PC-9 (cell line): ENCODE data around the gene SUN1. TPM values are rescaled to one million over a fixed set of nuclear protein-coding genes. Genes with fewer than 3 reads are reported as not detected.

Experiments used
- BruUV-seq: library from RNA; stranded (reverse); fragments of 400-500 nt; replicated peaks from 2 replicates; lab custom pipeline; 2021; lab: Mats Ljungman, UMichigan
- CTCF ChIA-PET: fragments of 300-600 bp; sonication (Branson Sonifier 250); formaldehyde crosslinking; loops from one replicate; lab custom pipeline; 2022; ENCODE audit warnings: antibody characterized with exemption; lab: Charles Lee
- POLR2A ChIA-PET: fragments of 300-600 bp; sonication (Branson Sonifier 250); formaldehyde crosslinking; loops from one replicate; lab custom pipeline; 2022; ENCODE audit warnings: antibody characterized with exemption; ENCODE audit not compliant: unreplicated experiment; lab: Charles Lee
- DNase-seq, 2 experiments: peaks; one replicate each; pipeline versions ENCODE4 v3.0.0 to v3.0.0-alpha.2; 2015 to 2022; ENCODE audit warnings: mixed read lengths in 1 of 2
- H2AFZ ChIP-seq: fragments of 200-600 bp; sonication (generic); 2 replicates; pipeline ENCODE4 v1.8.1; 2017; ENCODE audit warnings: antibody characterized with exemption
- H3F3A ChIP-seq: fragments of 200-600 bp; sonication (generic); 2 replicates; pipeline ENCODE4 v1.8.1; 2017; ENCODE audit warnings: antibody characterized with exemption, mild to moderate bottlenecking, low read depth; ENCODE audit not compliant: insufficient read depth
- H3K27ac ChIP-seq: fragments of 200-600 bp; sonication (generic); 2 replicates; pipeline ENCODE4 v1.6.1; 2016; ENCODE audit warnings: mixed run types
- H3K27me3 ChIP-seq: fragments of 200-600 bp; sonication (generic); 2 replicates; pipeline ENCODE4 v1.6.1; 2016; ENCODE audit warnings: low read depth, mixed run types; ENCODE audit not compliant: insufficient read depth
- H3K36me3 ChIP-seq: fragments of 200-600 bp; sonication (generic); 2 replicates; pipeline ENCODE4 v1.6.1; 2016; ENCODE audit warnings: low read depth, mixed run types
- H3K4me1 ChIP-seq: fragments of 200-600 bp; sonication (generic); replicated peaks from 2 replicates; pipeline ENCODE4 v1.6.1; 2016; ENCODE audit warnings: mixed run types; ENCODE audit not compliant: insufficient read depth
- H3K4me2 ChIP-seq: fragments of 200-600 bp; sonication (generic); 2 replicates; pipeline ENCODE4 v1.6.1; 2017; ENCODE audit warnings: mixed run types
- H3K4me3 ChIP-seq: fragments of 200-600 bp; sonication (generic); 2 replicates; pipeline ENCODE4 v1.6.1; 2016; ENCODE audit warnings: mixed run types
- H3K79me2 ChIP-seq: fragments of 200-600 bp; sonication (generic); 2 replicates; pipeline ENCODE4 v1.6.1; 2017; ENCODE audit warnings: low read depth, mixed run types
- H3K9me2 ChIP-seq: fragments of 200-600 bp; sonication (generic); 2 replicates; pipeline ENCODE4 v1.8.1; 2017; ENCODE audit warnings: mild to moderate bottlenecking; ENCODE audit not compliant: insufficient read depth
- H3K9me3 ChIP-seq: fragments of 200-600 bp; sonication (generic); 2 replicates; pipeline ENCODE4 v1.8.1; 2016; ENCODE audit warnings: low read depth; ENCODE audit not compliant: insufficient read depth
- H4K20me1 ChIP-seq: fragments of 200-600 bp; sonication (generic); 2 replicates; pipeline ENCODE4 v1.8.1; 2017; ENCODE audit not compliant: insufficient read depth
- CTCF ChIP-seq: fragments of 200-600 bp; sonication (generic); conservative IDR thresholded peaks from 2 replicates; pipeline ENCODE4 v1.6.1; 2017; ENCODE audit warnings: mixed run types, antibody characterized with exemption, mild to moderate bottlenecking, moderate library complexity
- EZH2 ChIP-seq: fragments of 200-600 bp; sonication (generic); IDR thresholded peaks from 2 replicates; pipeline ENCODE4 v1.8.0; 2017; ENCODE audit warnings: antibody characterized with exemption, low read depth
- intact Hi-C: fragments of 100-400 bp; cut with micrococcal nuclease; formaldehyde crosslinking; loops from one replicate; pipeline ENCODE4 v1.10.0; 2022; ENCODE audit not compliant: unreplicated experiment
- total RNA-seq: library from RNA; stranded (reverse); gene quantifications from 2 replicates; pipeline ENCODE4 v1.2.3, GENCODE V29; 2021

The SUN1 gene
- total RNA-seq, 1 experiment from 2014 or later, result 245 TPM

DNA sequence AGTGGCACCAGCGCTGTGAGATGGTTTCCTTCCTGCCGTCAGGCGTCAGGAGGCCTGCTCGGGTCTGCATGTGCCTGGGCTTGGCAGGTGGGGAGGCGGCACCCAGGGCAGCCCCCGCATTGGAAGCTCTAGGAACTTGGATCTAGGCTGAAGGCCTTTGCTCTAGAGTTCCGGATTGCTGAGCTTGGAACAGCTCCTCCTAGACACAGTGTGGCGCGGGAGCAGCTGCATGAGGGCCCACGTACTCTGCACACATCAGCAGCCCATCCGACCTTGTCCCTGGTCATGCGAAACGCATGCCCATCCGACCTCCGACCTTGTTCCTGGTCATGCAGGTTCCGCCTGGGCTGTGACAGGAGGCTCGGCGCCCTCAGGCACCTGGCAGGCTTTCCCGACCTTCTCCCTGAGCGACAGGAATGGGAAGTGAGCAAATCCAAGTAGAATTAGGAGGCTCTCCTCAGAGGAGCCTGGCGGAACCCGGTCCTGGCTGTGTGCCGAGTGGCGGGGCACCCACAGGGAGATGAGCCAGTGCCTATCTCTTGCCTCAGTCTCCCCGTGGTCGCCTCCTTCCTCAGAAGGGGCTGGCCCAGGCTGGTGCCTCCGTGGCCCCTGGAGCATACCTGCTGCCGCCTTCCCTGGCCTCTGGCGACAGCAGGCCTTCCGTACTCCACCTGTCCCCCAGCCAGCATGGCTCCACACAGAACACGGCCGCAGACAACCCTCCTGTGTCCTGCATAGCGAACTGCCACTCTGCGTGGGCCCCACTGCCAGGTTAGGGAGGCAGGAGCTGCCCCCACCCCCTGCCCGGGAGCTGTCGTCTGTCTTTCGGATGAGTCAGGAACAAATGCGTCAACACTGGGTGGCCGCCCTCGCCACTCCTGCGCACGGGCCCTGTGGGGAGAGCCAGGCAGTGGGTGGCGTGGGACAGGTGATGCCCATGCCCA is 56.1 kb downstream of the SUN1 start:
- Histone ChIP-seq H4K20me1 (peaks cover 69% of the 10 kb centered on the region), H3K27me3 (no peaks in the 10 kb centered on the region), H3K79me2 (peaks cover 61% of the 10 kb centered on the region), H3K36me3 (peaks cover 29% of the 10 kb centered on the region), H3K9me2 (no peaks in the 10 kb centered on the region), H3K9me3 (no peaks in the 10 kb centered on the region), H3K4me2 (no peak overlapping the region), H3F3A (peaks cover 21% of the 10 kb centered on the region; the same call in 1 of the 2 replicates), H3K4me1 (no peaks in the 10 kb centered on the region), H2AFZ (no peak overlapping the region), H3K27ac (no peak overlapping the region), H3K4me3 (no peak overlapping the region)
- no TSS peak for BruUV-seq
- ChIA-PET CTCF (no interaction called here), POLR2A (no interaction called here)
- intact Hi-C loops, result no loop called here
- no peak for DNase-seq
- TF ChIP-seq CTCF (no peak), EZH2 (no peak)

DNA sequence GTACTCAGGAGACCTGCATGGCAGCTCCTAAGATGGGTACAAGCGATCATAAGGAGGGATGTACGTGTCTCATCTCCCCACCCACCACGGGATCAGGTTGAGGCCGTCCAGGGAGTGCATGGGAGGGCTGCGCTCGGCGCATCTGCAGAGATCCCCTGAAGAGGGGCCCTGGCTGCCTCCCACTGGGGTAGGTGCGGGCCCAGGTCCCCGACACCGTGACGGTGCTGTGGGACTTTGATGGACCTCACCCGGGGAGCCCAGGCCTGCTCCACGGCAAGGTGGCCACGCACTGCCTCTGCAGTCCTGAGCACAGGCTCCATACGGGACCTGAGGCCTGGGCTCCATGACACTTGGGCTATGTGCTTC is 56.7 kb downstream of the SUN1 start:
- no TSS peak for BruUV-seq
- H3K36me3 ChIP-seq, result peaks cover 32% of the 10 kb centered on the region
- H3K9me2 ChIP-seq, result no peaks in the 10 kb centered on the region
- TF ChIP-seq CTCF (no peak), EZH2 (no peak)
- H3F3A ChIP-seq, result peaks cover 21% of the 10 kb centered on the region; the same call in 1 of the 2 replicates
- H3K79me2 ChIP-seq, result peaks cover 54% of the 10 kb centered on the region
- no peaks in the 10 kb centered on the region for H3K9me3 ChIP-seq
- no peaks in the 10 kb centered on the region for H3K4me1 ChIP-seq
- H3K27me3 ChIP-seq, result no peaks in the 10 kb centered on the region
- H3K4me3 ChIP-seq, result no peak overlapping the region
- intact Hi-C loops, result no loop called here
- no peak for DNase-seq
- no peak overlapping the region for H3K4me2 ChIP-seq
- CTCF ChIA-PET, result no interaction called here
- POLR2A ChIA-PET, result no interaction called here
- H4K20me1 ChIP-seq, result peaks cover 66% of the 10 kb centered on the region
- H2AFZ ChIP-seq, result no peak overlapping the region
- no peak overlapping the region for H3K27ac ChIP-seq

DNA sequence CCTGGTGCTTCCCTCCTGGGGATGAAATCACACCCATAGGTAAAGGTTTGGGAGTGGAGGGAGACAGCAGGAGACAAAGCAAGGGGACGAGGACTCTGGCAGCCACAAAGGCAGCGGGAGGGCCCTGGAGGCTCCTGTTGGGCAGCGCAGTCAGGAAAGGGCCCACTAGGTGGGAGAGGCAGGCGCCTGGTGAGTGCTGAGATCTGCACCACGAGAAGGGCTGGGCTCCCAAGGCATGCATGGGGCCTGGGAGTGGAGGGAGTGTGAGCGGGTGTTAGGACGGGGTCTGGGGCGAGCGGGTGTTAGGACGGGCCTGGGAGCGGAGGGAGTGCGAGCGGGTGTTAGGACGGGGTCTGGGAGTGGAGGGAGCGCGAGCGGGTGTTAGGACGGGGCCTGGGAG is 57.1 kb downstream of the SUN1 start:
- CTCF ChIA-PET, result no interaction called here

More for the DNA sequence above, 57.1 kb downstream of the SUN1 start:
- no TSS peak for BruUV-seq
- TF ChIP-seq CTCF, result no peak
- no peak for TF ChIP-seq EZH2
- Histone ChIP-seq H3K79me2 (peaks cover 50% of the 10 kb centered on the region), H3K36me3 (peaks cover 33% of the 10 kb centered on the region), H4K20me1 (peaks cover 63% of the 10 kb centered on the region), H3K9me2 (no peaks in the 10 kb centered on the region), H3F3A (peaks cover 21% of the 10 kb centered on the region; the same call in 1 of the 2 replicates), H3K27ac (no peak overlapping the region), H2AFZ (no peak overlapping the region), H3K4me3 (no peak overlapping the region), H3K4me2 (no peak overlapping the region), H3K27me3 (no peaks in the 10 kb centered on the region), H3K9me3 (no peaks in the 10 kb centered on the region), H3K4me1 (no peaks in the 10 kb centered on the region)
- intact Hi-C loops, result no loop called here
- POLR2A ChIA-PET, result no interaction called here
- no peak for DNase-seq
